ENCODE results near the gene SEL1L.

Gene SEL1L

DNA sequence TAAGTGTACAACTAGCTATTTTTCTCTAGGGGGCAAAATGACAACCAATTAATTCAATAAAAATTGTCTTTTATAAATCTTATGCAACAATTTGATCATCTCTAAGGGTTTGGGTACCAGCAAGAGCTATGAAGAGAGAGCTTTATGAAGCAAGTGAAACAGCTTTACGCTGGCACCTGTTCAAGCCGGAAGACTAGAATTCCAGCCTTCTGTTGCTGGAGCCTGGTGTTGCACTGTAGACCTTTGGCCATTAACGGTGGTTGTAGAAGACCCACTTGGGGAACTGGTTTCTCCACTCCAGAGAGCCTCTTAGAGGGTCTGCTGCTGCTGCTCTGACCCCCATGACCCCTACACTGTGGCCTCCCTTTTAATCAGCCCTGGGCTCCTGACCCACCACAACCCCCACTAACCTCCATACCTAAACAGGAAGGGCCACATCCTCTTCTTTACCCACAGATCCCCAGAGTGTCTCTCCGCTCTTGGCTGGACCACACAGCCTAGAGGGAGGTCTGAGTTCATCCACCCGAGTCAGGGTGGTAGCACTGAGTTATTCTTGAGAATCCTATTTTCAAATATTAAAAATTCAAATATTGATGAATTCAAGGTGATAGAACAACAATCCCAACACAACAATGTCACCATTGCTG lies 79.0 kb downstream of the SEL1L start:
- in situ Hi-C loops (cut with MboI; ENCODE audit: low pct_unique_long_range_greater_than_20kb, low sequenced_read_pairs): loop anchor here (25.0 kb wide), 1 partner anchor 492 kb away; the partner anchor contains the start of gene TSHR
- no peak for DNase-seq

- in situ Hi-C loops (cut with MboI; ENCODE audit: low pct_unique_long_range_greater_than_20kb, low sequenced_read_pairs): loop anchor here (25.0 kb wide), 1 partner anchor 491 kb away; the partner anchor contains the start of gene TSHR
- DNase-seq: peak; percentile 67
Measured at GRCh38 chr14:81453166-81453766, 80.4 kb downstream of the SEL1L start.

- in situ Hi-C loops (cut with MboI; ENCODE audit: low pct_unique_long_range_greater_than_20kb, low sequenced_read_pairs): loop anchor here (25.0 kb wide), 1 partner anchor 490 kb away; the partner anchor contains the start of gene TSHR
- no peak for DNase-seq
Measured at GRCh38 chr14:81452341-81453133, 81.1 kb downstream of the SEL1L start.

GRCh38 chr14:81450976-81451375 lies 82.7 kb downstream of the SEL1L start:
- no peak for DNase-seq
- in situ Hi-C loops (cut with MboI; ENCODE audit: low pct_unique_long_range_greater_than_20kb, low sequenced_read_pairs): loop anchor here (25.0 kb wide), 1 partner anchor 489 kb away; the partner anchor contains the start of gene TSHR

DNA sequence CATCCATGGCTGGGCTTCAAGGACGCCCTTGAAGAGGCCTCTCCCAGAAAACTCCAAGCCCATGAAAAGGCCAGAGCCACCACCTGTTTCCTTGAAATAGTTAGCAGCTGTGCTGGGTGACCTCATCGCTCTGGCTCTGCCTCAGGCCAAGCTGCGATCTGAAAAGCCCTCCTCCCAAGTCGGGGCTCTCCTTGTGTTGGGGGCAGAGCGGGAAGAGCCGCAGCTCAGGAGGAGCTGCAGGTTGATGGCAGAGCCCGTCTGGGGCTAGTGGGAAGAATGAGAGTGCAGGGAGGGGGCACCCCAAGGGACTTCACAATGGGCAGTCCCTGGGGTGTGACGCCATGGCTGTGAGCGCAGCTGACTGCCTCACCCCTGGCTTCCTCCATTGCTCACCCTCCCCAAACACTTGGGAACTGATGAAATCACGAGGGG lies 83.5 kb downstream of the SEL1L start:
- in situ Hi-C loops (cut with MboI; ENCODE audit: low pct_unique_long_range_greater_than_20kb, low sequenced_read_pairs): loop anchor here (25.0 kb wide), 1 partner anchor 488 kb away; the partner anchor contains the start of gene TSHR
- no peak for DNase-seq

GRCh38 chr14:81449576-81449975 lies 84.1 kb downstream of the SEL1L start:
- in situ Hi-C loops (cut with MboI; ENCODE audit: low pct_unique_long_range_greater_than_20kb, low sequenced_read_pairs): no loop called here
- no peak for DNase-seq

DNA sequence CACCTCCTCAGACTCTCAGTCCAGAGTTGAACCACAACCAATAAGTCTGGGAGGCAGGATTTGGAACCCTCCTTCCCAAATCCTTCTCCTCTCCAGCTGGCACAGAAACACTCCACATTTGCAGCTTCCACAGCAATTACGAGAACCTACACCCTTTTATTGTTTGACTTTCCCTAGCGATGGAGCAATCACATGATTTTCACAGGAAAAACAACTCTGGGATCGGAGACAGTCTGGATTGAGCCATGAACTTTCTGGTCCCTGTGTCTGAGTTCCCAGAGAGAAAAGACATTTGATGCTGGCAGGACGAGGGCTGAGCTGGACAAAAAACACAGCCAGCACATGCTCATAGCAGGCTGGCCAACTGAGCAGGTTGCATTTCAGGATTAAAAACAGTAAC lies 84.5 kb downstream of the SEL1L start:
- in situ Hi-C loops (cut with MboI; ENCODE audit: low pct_unique_long_range_greater_than_20kb, low sequenced_read_pairs): no loop called here
- no peak for DNase-seq

GRCh38 chr14:81447021-81447764 lies 86.5 kb downstream of the SEL1L start:
- in situ Hi-C loops (cut with MboI; ENCODE audit: low pct_unique_long_range_greater_than_20kb, low sequenced_read_pairs): no loop called here
- no peak for DNase-seq

GRCh38 chr14:81446279-81447007 lies 87.2 kb downstream of the SEL1L start:
- no peak for DNase-seq
- in situ Hi-C loops (cut with MboI; ENCODE audit: low pct_unique_long_range_greater_than_20kb, low sequenced_read_pairs): no loop called here

DNA sequence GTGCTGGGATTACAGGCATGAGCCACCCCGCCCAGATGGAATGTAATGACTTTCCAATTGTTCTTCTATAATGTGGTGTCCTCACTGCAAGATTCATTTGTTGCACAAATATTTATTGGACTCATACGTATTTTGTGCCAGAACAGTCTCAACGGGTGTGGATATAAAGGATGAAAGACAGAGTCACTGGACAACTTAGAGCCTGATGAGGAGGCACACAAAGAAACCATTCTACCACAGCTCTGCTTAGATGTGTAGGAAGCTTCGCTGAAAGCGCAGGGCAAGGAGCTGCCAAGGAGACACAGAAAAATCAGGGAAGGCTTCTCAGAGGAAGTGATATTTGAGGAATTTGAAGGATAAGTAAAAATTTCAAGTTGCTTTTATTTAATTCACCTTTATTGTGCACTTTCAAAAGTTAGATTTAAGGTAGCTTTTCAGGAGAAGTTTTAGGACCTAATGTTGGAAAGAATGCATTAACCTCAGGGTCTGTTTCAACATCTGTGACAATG lies 92.0 kb downstream of the SEL1L start:
- no peak for DNase-seq
- in situ Hi-C loops (cut with MboI; ENCODE audit: low pct_unique_long_range_greater_than_20kb, low sequenced_read_pairs): no loop called here

DNA sequence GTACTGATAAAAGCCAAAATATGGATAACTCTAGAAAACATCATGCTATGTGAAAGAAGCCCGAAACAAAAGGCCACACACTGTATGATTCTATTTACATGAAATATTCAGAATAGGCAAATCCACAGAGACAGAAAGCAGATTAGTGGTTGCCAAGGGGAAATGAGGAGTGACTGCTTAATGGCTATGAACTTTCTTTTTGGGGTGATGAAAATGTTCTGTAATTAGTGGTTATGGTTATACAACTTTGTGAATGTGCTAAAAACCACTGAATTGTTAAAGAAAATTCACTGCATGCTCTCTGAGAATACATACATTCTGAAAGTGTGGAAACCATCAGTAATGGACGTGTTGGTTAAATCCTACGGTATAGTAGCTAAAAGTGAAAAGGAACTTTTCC lies 93.6 kb downstream of the SEL1L start:
- in situ Hi-C loops (cut with MboI; ENCODE audit: low pct_unique_long_range_greater_than_20kb, low sequenced_read_pairs): no loop called here
- DNase-seq: no peak

- no peak for DNase-seq
- in situ Hi-C loops (cut with MboI; ENCODE audit: low pct_unique_long_range_greater_than_20kb, low sequenced_read_pairs): no loop called here
Measured at GRCh38 chr14:81437244-81437643, 96.4 kb downstream of the SEL1L start.

- in situ Hi-C loops (cut with MboI; ENCODE audit: low pct_unique_long_range_greater_than_20kb, low sequenced_read_pairs): no loop called here
- peak; percentile 83 for DNase-seq
Measured at GRCh38 chr14:81436296-81437138, 97.1 kb downstream of the SEL1L start.

- in situ Hi-C loops (cut with MboI; ENCODE audit: low pct_unique_long_range_greater_than_20kb, low sequenced_read_pairs): no loop called here
- DNase-seq: peak; percentile 76
Measured at GRCh38 chr14:81435391-81436295, 98.0 kb downstream of the SEL1L start.

DNA sequence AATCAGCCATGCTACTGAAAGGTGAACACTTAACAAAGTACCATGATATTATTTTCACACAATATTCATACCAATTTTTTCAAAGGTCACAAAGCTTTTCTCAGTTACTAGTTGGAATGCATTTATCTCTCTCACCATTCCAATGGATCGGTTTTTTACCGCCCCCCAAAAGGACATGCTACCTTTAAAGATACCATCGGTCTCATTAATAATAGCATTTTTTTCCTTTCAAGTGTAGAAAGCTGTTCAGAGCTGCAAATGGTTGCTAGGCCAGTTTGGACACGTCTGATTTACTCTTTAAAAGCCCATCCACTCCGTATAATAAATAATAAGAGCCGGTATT lies 98.6 kb downstream of the SEL1L start:
- DNase-seq: no peak
- in situ Hi-C loops (cut with MboI; ENCODE audit: low pct_unique_long_range_greater_than_20kb, low sequenced_read_pairs): no loop called here

- in situ Hi-C loops (cut with MboI; ENCODE audit: low pct_unique_long_range_greater_than_20kb, low sequenced_read_pairs): no loop called here
Measured at GRCh38 chr14:81434230-81434629, 99.4 kb downstream of the SEL1L start.

DNA sequence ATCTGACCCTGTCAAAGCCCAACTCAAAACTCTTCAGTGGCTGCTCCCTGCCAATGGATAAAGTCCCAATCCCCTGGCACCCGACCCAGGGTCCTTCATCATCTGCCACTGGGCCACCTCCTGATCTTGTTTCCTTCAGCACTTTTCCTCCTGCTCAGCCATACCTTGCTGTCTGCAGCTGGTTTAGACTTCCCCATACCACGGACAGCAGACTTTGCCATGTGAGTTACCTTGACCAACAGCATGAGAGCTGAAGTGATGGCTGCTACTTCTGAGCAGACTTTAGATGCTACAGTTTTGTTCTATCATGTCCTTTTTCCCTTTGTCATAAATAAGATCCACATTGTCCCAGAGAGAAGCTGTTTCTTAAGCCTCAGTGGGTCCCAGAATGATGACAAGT lies 100.3 kb downstream of the SEL1L start:
- in situ Hi-C loops (cut with MboI; ENCODE audit: low pct_unique_long_range_greater_than_20kb, low sequenced_read_pairs): no loop called here
- DNase-seq: no peak

More at GRCh38 chr14:81434230-81434629, 99.4 kb downstream of the SEL1L start:
- peak; percentile 87 for DNase-seq
